HG02970 (cell line): ENCODE measurements around the gene PAEP.
"Not testable (repeated sequence)": the region's sequence is repeated elsewhere in the genome, so short reads cannot be mapped to it uniquely, and the experiment has no call there.

Experiments
- ATAC-seq: cut with Tn5 transposase; IDR thresholded peaks from one replicate; pipeline ENCODE4 v1.9.1; 2021; ENCODE audit warnings: mild to moderate bottlenecking, moderate library complexity, moderate number of reproducible peaks; ENCODE audit not compliant: unreplicated experiment, low FRiP score

PAEP gene

GRCh38 chr9:135561391-135562234 is at the start of gene PAEP:
Gene PAEP, plus strand, starts transcription at chr9:135561756.
- no peak for ATAC-seq

GRCh38 chr9:135512241-135512603 is 49.3 kb upstream of the PAEP start:
- ATAC-seq = no peak

DNA sequence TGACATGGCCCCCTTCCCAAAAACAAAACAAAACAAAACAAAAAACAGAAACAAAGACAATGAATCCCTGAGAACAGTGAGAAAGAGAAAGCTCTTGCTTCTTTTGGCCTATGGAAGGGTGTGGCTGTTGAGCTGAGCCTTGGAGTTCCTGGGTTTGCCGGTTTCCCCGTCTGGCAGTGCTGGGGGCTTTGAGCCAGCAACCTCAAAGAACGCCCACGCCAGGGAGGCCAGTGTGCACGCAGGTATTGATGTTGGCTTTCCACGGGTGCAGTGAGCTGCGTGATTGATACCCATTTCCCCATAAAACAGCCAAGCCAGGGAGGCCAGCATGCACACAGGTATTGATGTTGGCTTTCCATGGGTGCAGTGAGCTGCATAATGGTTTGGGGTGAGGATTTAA is 48.7 kb upstream of the PAEP start:
- no peak for ATAC-seq

DNA sequence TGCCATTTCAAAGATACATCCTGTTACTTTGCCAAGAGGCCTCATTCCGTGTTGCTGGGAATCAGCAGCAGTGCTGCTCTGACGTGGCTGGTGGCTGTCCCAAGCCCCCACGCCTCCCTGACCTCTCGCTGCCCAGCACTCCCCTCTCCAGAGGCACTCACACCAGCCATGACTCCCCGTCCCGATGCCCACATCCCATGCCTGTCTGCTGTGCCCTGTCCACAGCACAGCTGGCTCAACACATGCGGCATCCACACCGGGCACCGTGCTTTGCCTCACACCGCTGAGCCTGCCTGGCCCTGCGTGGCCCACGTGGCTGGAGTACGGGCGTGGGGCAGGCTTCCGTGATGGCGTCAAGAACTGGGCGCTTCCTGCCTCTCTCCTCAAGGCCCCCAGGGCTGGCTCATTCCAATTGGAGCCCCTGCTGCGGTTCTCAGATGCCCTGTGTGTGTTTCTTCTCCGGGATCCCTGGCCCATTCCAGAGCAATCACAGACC is 48.2 kb upstream of the PAEP start:
- no peak for ATAC-seq

DNA sequence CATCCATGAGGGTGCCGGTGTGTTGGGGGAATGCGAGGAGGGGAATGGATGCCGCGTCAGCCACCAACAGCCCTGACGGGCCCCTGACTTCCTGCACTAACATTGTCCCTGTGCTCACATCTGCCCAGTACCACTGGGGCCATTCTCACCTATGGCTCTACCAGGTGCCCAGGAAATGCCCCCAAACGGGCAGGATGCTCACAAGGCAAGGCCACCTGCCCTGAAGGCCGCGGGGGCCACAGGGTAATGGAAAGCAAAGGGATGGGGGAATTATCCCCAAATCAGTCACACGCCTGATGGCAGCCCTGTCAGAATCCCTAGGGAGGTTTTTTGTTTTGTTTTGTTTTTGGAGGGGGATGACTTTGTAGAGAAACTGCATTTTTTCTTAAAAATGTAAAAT is 47.6 kb upstream of the PAEP start:
- ATAC-seq = not testable (repeated sequence)

DNA sequence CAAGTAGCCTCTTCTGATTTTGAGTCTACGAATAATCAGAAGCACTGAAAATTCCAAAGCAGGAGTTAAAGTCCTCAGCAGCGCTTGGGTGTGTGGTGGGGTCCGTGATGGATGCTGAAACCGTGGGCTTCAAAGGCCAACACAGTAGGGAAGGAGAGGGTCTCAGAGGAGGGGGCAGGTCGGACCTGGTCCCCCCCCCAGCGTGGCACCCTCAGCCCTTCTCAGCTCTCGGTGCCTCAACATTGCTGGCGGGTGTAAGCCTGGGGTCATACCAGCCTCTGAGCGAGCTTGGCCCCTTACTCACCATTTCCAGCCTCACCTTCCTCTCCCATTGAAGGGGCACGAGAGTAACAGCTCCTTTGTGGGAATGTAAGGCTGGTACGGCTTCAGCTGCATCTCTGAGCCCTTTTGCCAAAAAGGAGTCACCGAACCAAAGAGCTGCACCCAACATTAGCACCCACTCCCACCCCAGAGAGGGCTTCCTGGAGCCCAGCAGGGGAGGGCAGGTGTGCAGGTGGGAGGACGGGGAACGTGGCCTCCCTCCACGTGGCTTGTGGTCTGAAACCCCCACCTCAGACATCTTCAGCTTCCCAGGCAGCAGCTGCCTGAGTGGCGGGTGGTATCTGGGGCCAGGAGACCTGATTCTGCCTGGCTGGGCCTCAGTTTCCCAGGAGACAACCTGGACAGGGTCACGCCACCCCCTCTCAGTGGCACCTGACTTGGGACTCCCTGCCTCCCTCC is 47.0 kb upstream of the PAEP start:
- no peak for ATAC-seq

GRCh38 chr9:135515083-135515951 is 46.2 kb upstream of the PAEP start:
- no peak for ATAC-seq

DNA sequence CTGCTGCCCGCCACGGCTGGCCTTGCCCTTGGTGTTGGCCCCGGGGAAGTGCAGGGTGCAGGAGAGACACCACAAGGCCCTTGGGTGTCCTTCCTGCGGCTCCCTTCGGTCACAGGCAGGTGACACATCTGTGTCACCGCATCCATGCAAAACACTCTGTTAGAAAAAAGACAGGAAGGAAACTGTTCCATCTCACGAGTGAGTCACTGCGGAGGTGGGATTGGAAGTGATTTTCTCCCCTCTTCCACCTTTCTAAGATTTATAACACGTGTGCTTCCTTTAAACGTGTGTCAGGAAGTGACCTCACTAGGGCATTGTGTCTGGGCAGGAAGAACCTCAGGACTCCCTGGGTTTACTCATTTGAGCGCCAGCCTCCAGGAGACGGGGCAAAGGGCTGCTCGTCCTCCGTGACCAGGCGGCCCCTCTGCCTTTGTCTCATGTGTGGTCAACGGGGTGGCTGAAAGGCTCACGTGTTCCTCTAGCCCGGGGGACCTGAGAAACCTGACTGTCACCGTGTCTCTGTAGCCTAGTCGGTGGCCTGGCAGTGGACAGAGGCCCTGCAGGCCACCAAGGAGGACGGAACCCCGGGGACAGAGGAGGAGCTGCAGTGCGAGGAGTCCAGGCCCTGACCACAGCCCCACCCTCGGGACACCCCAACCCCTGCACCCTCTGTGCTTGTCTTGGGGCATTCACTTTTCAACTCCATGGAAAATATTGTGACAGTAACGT is 45.3 kb upstream of the PAEP start:
- no peak for ATAC-seq

- ATAC-seq = no peak
Observed at GRCh38 chr9:135517407-135517822, 44.1 kb upstream of the PAEP start.

DNA sequence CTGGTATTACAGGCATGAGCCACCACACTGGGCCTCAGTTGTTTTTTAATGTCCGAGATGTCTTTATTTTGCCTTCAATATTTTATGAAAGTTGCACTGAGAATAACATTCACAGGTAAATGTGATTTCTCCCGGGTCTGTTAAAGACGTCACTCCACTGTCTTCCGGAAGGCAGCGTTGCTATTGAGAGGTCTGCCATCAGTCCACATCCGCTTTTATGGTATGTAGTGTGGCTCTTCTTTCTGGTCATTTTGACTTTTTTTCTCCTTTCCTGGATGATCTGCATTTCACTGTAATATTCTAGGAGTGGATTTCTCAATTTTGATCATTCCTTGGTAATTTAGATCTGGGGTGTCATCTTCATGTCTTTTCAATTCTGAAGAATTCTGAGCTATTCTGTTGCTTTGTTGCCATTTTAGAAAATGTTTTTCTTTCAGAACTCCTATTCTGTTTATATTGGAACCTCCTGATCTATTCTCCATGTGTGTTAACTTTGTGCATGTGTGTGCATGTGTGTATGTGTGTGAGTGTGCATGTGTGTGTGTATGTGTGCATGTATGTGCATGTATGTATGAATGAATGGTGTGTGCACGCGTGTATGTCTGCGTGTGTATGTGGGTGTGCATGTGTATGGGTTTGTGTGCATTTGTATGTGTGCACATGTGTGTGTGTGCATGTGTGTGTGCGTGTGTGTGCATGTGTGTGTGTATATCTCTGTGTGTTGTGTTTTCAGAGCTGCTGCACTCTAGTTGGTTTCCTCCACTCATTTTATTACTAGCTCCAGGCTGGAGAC is 42.2 kb upstream of the PAEP start:
- ATAC-seq = no peak

- ATAC-seq = no peak
Observed at GRCh38 chr9:135520916-135521607, 40.5 kb upstream of the PAEP start, which contains the start of gene LCN1. Gene LCN1, plus strand, starts transcription at chr9:135521440. Its CDS starts 58 bp downstream, at chr9:135521498.

- no peak for ATAC-seq
Observed at GRCh38 chr9:135521608-135522095, 39.9 kb upstream of the PAEP start.

GRCh38 chr9:135522137-135522877 is 39.2 kb upstream of the PAEP start:
- ATAC-seq = no peak

DNA sequence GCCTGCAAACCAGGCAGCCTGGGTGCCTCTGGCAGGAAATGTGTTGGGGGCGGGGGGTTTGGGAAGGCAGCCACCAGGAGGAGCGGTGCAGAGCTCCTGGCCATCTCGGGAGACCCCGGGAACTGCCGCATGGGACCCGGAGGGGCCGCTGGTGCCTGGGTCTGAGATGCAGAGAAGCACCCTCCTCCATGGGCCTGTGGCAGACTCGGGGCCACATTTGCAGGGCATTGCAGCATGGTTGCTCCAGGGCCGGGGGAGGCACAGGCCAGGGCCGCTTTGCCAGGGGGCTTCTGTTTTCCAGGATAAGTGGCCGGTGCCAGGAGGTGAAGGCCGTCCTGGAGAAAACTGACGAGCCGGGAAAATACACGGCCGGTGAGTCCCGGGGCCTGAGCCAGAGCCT is 38.6 kb upstream of the PAEP start:
- no peak for ATAC-seq

DNA sequence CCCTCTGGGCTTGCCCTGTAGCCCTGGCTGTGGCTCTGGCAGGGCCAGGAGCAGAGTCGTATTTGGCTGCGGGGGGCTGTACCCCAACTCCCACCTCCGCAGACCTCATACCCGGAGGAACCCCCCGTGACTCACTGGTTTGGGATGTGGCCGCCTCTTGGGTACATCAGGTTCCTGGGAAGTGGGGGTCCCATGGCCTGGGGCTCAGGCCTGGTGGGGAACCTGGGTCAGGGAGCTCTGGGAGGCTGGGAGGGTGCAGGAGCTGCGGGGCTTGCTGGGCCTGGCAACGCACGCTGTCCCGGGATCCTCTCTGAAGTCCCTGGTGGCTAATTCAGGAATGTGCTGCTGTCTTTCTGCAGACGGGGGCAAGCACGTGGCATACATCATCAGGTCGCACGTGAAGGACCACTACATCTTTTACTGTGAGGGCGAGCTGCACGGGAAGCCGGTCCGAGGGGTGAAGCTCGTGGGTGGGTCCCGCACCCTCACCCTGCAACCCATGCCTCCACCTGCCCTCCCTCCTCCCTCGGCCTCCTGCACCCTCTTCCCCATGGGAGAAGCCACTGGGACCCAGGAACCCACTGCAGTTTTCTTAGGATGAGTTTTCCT is 37.9 kb upstream of the PAEP start:
- no peak for ATAC-seq

GRCh38 chr9:135524130-135524861 is 37.3 kb upstream of the PAEP start:
- ATAC-seq = no peak
